ENCODE data around the gene PBX1. TPM values are rescaled to one million over a fixed set of nuclear protein-coding genes. Genes with fewer than 3 reads are reported as not detected.
"Not testable (repeated sequence)": the region's sequence is repeated elsewhere in the genome, so short reads cannot be mapped to it uniquely, and the experiment has no call there.

Gene PBX1
- total RNA-seq, 2 experiments from 2014 or later: not detected

DNA sequence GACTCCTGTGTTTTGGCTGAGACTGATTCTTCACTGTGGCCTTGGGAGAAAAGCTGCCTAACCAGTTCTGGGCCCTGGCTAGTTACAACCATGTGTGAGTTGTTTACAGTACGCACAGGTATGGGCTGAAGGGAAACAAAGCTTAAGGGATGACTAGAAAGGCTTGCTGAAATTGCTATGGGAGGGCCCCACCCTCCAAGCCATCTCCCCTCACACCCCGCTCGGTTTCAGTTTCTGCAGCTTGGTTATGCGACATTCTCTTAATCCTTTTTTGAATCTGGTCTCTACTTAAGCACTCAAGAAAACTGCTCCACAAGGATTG lies 43.1 kb downstream of the PBX1 start:
- ATAC-seq (no peak), DNase-seq (no peak)
- CTCF ChIA-PET: interaction anchor here (0.6 to 1.4 kb wide), 2 partner anchors 58 to 1401 kb away, joined by 3 to 4 read pairs; no protein-coding TSS in a partner anchor
- POLR2A ChIA-PET: no interaction called here
- TF ChIP-seq, protein P1, sequence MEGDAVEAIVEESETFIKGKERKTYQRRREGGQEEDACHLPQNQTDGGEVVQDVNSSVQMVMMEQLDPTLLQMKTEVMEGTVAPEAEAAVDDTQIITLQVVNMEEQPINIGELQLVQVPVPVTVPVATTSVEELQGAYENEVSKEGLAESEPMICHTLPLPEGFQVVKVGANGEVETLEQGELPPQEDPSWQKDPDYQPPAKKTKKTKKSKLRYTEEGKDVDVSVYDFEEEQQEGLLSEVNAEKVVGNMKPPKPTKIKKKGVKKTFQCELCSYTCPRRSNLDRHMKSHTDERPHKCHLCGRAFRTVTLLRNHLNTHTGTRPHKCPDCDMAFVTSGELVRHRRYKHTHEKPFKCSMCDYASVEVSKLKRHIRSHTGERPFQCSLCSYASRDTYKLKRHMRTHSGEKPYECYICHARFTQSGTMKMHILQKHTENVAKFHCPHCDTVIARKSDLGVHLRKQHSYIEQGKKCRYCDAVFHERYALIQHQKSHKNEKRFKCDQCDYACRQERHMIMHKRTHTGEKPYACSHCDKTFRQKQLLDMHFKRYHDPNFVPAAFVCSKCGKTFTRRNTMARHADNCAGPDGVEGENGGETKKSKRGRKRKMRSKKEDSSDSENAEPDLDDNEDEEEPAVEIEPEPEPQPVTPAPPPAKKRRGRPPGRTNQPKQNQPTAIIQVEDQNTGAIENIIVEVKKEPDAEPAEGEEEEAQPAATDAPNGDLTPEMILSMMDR (IDR thresholded peaks at IDR 0.05): no peak
- Mint-ChIP-seq H3K9me3 (no peaks in the 10 kb centered on the region), H3K27me3 (peaks cover 4% of the 10 kb centered on the region), H3K27ac (no peak overlapping the region), H3K4me3 (no peak overlapping the region), H3K4me1 (ENCODE audit: low read depth) (no peaks in the 10 kb centered on the region), H3K36me3 (ENCODE audit: low read depth) (no peaks in the 10 kb centered on the region)
- intact Hi-C loops (cut with micrococcal nuclease): no loop called here

DNA sequence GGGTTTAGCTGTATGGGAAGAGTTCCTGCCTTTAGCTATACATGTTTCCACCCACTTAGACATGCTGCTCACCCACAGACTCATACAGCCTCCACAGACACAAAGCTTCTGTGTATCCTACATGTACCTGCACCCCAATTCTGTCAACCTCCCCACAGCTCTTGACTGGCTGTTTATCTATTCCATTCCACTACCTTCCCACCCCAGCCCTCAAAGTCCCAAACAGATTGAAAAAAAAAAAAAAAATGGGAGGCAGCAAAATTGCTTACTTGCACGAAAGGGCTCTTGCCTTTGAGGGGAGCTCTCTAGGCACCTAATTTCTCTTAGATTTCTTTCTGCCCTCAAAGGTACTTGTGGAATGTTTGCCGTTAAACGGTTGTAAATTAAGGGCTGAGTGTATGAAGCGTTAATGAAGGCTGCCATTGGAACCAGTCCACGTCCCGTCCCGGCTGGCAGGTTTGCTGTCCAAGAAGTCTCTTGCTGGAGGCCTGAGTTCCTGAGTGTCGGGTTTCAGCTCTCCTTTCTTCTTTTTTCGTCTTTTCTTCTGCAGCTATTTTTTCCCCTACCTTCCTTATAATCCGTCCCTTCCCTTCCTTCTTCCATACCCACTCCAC lies 43.6 kb downstream of the PBX1 start:
- H3K27me3 Mint-ChIP-seq: peaks cover 4% of the 10 kb centered on the region
- no peak overlapping the region for H3K4me3 Mint-ChIP-seq
- TF ChIP-seq, protein P1 (IDR thresholded peaks at IDR 0.05): no peak

DNA sequence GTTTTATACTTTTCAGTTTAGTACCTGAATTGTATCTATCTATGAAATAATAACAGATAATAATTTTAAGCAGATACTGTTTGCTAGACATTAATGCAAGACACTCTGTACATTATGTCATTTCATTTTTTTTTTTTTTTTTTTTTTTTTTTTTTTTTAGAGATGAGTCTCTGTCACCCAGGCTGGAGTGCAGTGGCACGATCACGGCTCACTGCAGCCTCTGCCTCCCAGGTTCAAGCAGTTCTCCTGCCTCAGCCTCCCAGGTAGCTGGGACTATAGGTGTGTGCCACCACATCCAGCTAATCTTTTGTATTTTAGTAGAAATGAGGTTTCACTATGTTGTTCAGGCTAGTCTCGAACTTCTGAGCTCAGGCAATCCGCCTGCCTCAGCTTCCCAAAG lies 44.8 kb downstream of the PBX1 start:
- H3K36me3 Mint-ChIP-seq (ENCODE audit: low read depth); ATAC-seq; DNase-seq; H3K27ac Mint-ChIP-seq; POLR2A ChIA-PET; H3K27me3 Mint-ChIP-seq; intact Hi-C loops (cut with micrococcal nuclease); CTCF ChIA-PET; H3K9me3 Mint-ChIP-seq; H3K4me1 Mint-ChIP-seq (ENCODE audit: low read depth); H3K4me3 Mint-ChIP-seq: not testable (repeated sequence)

More for the DNA sequence above, 43.6 kb downstream of the PBX1 start:
- intact Hi-C loops (cut with micrococcal nuclease): no loop called here
- ChIA-PET POLR2A (no interaction called here), CTCF (interaction anchor here (0.6 to 1.4 kb wide), 3 partner anchors 23 to 1402 kb away, joined by 3 to 4 read pairs (median 4); no protein-coding TSS in a partner anchor)
- ATAC-seq (no peak), DNase-seq (no peak)
- Mint-ChIP-seq H3K36me3 (ENCODE audit: low read depth) (no peaks in the 10 kb centered on the region), H3K27ac (no peak overlapping the region), H3K9me3 (no peaks in the 10 kb centered on the region), H3K4me1 (ENCODE audit: low read depth) (no peaks in the 10 kb centered on the region)

DNA sequence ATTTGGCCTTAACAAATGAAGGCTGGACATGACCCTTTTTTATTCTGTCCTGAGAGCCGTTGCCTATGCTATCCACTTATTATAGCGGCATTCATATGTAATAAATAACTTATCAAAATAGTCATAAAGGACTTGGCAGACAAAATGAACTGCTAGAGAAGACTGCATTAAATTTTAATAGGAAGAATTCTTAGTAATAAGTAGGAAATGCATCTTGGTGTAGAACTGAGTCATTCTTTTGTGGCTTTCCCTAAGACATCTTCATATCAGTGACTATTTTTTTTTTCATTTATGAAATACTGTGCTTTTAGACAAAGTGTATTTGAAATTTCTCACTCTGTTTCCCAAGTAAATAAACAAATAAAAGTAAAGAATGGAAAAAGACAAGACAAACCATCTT lies 45.6 kb downstream of the PBX1 start:
- Mint-ChIP-seq H3K4me3 (no peak overlapping the region), H3K27ac (no peak overlapping the region), H3K27me3 (peaks cover 4% of the 10 kb centered on the region), H3K4me1 (ENCODE audit: low read depth) (no peaks in the 10 kb centered on the region), H3K36me3 (ENCODE audit: low read depth) (no peaks in the 10 kb centered on the region), H3K9me3 (no peaks in the 10 kb centered on the region)
- no peak for DNase-seq
- intact Hi-C loops (cut with micrococcal nuclease): no loop called here
- TF ChIP-seq, protein P1 (IDR thresholded peaks at IDR 0.05): no peak
- ChIA-PET POLR2A (no interaction called here), CTCF (no interaction called here)
- no peak for ATAC-seq

DNA sequence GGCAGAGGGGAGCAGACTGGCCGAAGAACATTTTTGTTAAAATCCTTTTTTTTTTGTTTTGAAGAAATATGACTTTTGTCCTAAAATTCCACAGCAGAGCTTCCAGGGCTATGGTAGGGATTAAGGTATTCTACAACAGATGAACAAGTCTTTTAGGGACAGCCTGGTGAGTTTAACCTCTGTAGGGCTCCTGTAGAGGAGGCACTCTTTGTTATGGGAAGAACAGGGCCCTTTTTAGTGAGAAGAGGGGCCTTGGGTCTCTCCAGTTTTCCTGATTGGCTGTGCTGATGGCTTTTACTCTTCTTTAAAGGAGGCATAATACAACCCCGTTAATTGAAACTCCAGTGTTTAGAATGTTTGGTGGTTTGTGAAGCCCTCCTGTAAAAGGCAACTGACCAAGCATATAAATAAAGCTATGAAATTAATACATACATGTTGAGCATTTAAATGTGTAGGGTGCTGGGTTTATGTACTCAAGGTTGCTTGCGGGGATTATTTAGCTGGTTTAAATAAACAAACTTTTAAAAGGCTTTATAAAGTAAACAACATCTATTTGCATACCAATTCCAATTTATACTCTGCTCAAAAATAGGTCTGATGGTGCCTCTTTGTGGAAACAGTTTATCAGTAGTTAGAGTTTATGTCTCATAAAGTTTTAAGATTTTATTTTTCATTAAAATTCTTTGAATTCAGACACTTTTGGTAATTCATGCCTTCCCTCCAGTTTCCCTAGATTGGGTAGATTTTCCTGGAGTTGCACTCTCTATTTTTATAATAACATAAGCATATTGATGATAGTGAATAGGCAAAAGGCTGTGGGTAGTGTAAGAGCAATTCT lies 46.5 kb downstream of the PBX1 start:
- H3K36me3 Mint-ChIP-seq (ENCODE audit: low read depth): no peaks in the 10 kb centered on the region

More for the DNA sequence above, 46.5 kb downstream of the PBX1 start:
- TF ChIP-seq, protein P1 (IDR thresholded peaks at IDR 0.05): no peak
- no peaks in the 10 kb centered on the region for H3K4me1 Mint-ChIP-seq (ENCODE audit: low read depth)
- H3K4me3 Mint-ChIP-seq: no peak overlapping the region
- no peaks in the 10 kb centered on the region for H3K9me3 Mint-ChIP-seq
- ChIA-PET POLR2A (no interaction called here), CTCF (no interaction called here)
- peaks cover 4% of the 10 kb centered on the region for H3K27me3 Mint-ChIP-seq
- intact Hi-C loops (cut with micrococcal nuclease): no loop called here
- ATAC-seq: no peak
- no peak overlapping the region for H3K27ac Mint-ChIP-seq
- no peak for DNase-seq

Data from activated CD8-positive, alpha-beta T cell treated with anti-CD3 and anti-CD28 coated beads for 36 hours (primary cell).